ENCODE measurements around the gene MICAL2.

The MICAL2 gene

GRCh38 chr11:12173111-12173510 lies 62.7 kb downstream of the MICAL2 start:
- no peak for DNase-seq

GRCh38 chr11:12174128-12174476 lies 63.7 kb downstream of the MICAL2 start:
- DNase-seq, result no peak

GRCh38 chr11:12174477-12175143 lies 64.2 kb downstream of the MICAL2 start:
- DNase-seq, result no peak

- no peak for DNase-seq
These were observed 65.4 kb downstream of the MICAL2 start for GRCh38 chr11:12175694-12176241.

- DNase-seq, result no peak
These were observed 66.0 kb downstream of the MICAL2 start for GRCh38 chr11:12176410-12176809.

GRCh38 chr11:12177739-12178338 lies 67.4 kb downstream of the MICAL2 start:
- no peak for DNase-seq

- DNase-seq, result no peak
These were observed 68.6 kb downstream of the MICAL2 start for GRCh38 chr11:12179019-12179418.

- DNase-seq, result no peak
These were observed 69.1 kb downstream of the MICAL2 start for GRCh38 chr11:12179531-12179930.

GRCh38 chr11:12180257-12181205 lies 70.1 kb downstream of the MICAL2 start:
- DNase-seq, result no peak

- no peak for DNase-seq
These were observed 71.9 kb downstream of the MICAL2 start for GRCh38 chr11:12182302-12182675.

- DNase-seq, result peak; percentile 63
These were observed 72.5 kb downstream of the MICAL2 start for GRCh38 chr11:12182676-12183541.

- no peak for DNase-seq
These were observed 73.6 kb downstream of the MICAL2 start for GRCh38 chr11:12183827-12184620.

GRCh38 chr11:12184699-12185098 lies 74.3 kb downstream of the MICAL2 start:
- DNase-seq, result no peak

- no peak for DNase-seq
These were observed 74.8 kb downstream of the MICAL2 start for GRCh38 chr11:12185106-12185690.

GRCh38 chr11:12185914-12186313 lies 75.5 kb downstream of the MICAL2 start:
- no peak for DNase-seq

- DNase-seq, result no peak
These were observed 76.3 kb downstream of the MICAL2 start for GRCh38 chr11:12186701-12187100.

- DNase-seq, result no peak
These were observed 77.0 kb downstream of the MICAL2 start for GRCh38 chr11:12187399-12187798.

GRCh38 chr11:12188548-12189317 lies 78.3 kb downstream of the MICAL2 start:
- no peak for DNase-seq

- no peak for DNase-seq
These were observed 79.3 kb downstream of the MICAL2 start for GRCh38 chr11:12189543-12190235.
